Keratinocyte (primary cell): ENCODE results near the gene UBE2O. TPM values are rescaled to one million over a fixed set of nuclear protein-coding genes. Genes with fewer than 3 reads are reported as not detected.

ENCODE experiments used
- DNase-seq: peaks from one replicate; pipeline ENCODE4 v3.0.0-alpha.2; 2011; ENCODE audit warnings: low read depth, missing footprints, low spot score
- FAIRE-seq: peaks from 2 replicates; lab custom pipeline; 2011; peaks lifted over from hg19 to GRCh38; lab: Jason Lieb, UNC
- H2AFZ ChIP-seq: 2 replicates; pipeline ENCODE4 v1.6.0; 2012; ENCODE audit warnings: low read length, control low read depth, inconsistent platforms; ENCODE audit not compliant: control insufficient read depth
- H3K27ac ChIP-seq: 2 replicates; pipeline ENCODE4 v1.5.1; 2011; ENCODE audit warnings: low read length; ENCODE audit not compliant: control insufficient read depth, insufficient read depth
- H3K27me3 ChIP-seq: 3 replicates; pipeline ENCODE4 v1.6.0; 2011; ENCODE audit warnings: low read length; ENCODE audit not compliant: control insufficient read depth, insufficient read depth; ENCODE audit errors: extremely low read depth
- H3K36me3 ChIP-seq, 2 experiments: 2 replicates in 1 of 2; 3 replicates in 1 of 2; pipeline ENCODE4 v1.5.1; 2011; ENCODE audit warnings: low read length in 2 of 2, mild to moderate bottlenecking in 1 of 2; ENCODE audit not compliant: control insufficient read depth in 2 of 2, insufficient read depth in 2 of 2; ENCODE audit errors: extremely low read depth in 1 of 2
- H3K4me1 ChIP-seq: 3 replicates; pipeline ENCODE4 v1.5.1; 2011; ENCODE audit warnings: low read length; ENCODE audit not compliant: control insufficient read depth, insufficient read depth; ENCODE audit errors: extremely low read depth
- H3K4me2 ChIP-seq: 3 replicates; pipeline ENCODE4 v1.6.0; 2011; ENCODE audit warnings: low read depth, low read length; ENCODE audit not compliant: control insufficient read depth, insufficient read depth; ENCODE audit errors: extremely low read depth
- H3K4me3 ChIP-seq, 3 experiments: fragments of 200-600 bp in 1 of 3; sonication (generic) in 1 of 3; 2 replicates in 2 of 3; 3 replicates in 1 of 3; pipeline ENCODE4 v1.5.1; 2011 to 2016; ENCODE audit warnings: low read length in 3 of 3, mild to moderate bottlenecking in 3 of 3, control low read depth in 2 of 3, inconsistent platforms in 1 of 3, low read depth in 1 of 3, mixed read lengths in 1 of 3, mixed run types in 1 of 3, moderate library complexity in 1 of 3; ENCODE audit not compliant: control insufficient read depth in 2 of 3, insufficient read depth in 2 of 3; ENCODE audit errors: extremely low read depth in 1 of 3
- H3K79me2 ChIP-seq: 2 replicates; pipeline ENCODE4 v1.6.0; 2012; ENCODE audit warnings: low read length; ENCODE audit not compliant: control insufficient read depth, insufficient read depth
- H3K9ac ChIP-seq: 3 replicates; pipeline ENCODE4 v1.6.0; 2011; ENCODE audit warnings: low read length; ENCODE audit not compliant: control insufficient read depth, insufficient read depth; ENCODE audit errors: extremely low read depth
- H3K9me1 ChIP-seq: 3 replicates; pipeline ENCODE4 v1.6.0; 2011; ENCODE audit warnings: low read length; ENCODE audit not compliant: control insufficient read depth, insufficient read depth; ENCODE audit errors: extremely low read depth
- H3K9me3 ChIP-seq: 2 replicates; pipeline ENCODE4 v1.5.1; 2012; ENCODE audit warnings: low read depth, low read length; ENCODE audit not compliant: control insufficient read depth
- H4K20me1 ChIP-seq: 3 replicates; pipeline ENCODE4 v1.6.0; 2011; ENCODE audit warnings: low read length; ENCODE audit not compliant: control insufficient read depth, insufficient read depth; ENCODE audit errors: extremely low read depth
- CTCF ChIP-seq, 3 experiments: IDR thresholded peaks in 1 of 3; conservative IDR thresholded peaks in 1 of 3; optimal IDR thresholded peaks in 1 of 3; 2 replicates in 2 of 3; 3 replicates in 1 of 3; pipeline versions ENCODE3 to v1.5.1; 2011; ENCODE audit warnings: low read length in 3 of 3, mild to moderate bottlenecking in 3 of 3, moderate library complexity in 2 of 3, control low read depth in 1 of 3, inconsistent platforms in 1 of 3; ENCODE audit not compliant: insufficient read depth in 2 of 3; ENCODE audit errors: extremely low read depth in 1 of 3
- EZH2 ChIP-seq: IDR thresholded peaks from one replicate; pipeline ENCODE4 v1.6.1; 2012; ENCODE audit warnings: inconsistent platforms, mild to moderate bottlenecking, low read length, moderate library complexity
- dilution Hi-C: fragments of 300-500 bp; cut with MboI; formaldehyde crosslinking; loops from one replicate; pipeline ENCODE4 v1.7.0; 2020; ENCODE audit warnings: low sequenced_read_pairs; ENCODE audit not compliant: extremely low pct_ligation_motif_present
- polyA plus RNA-seq, 5 experiments: library from polyadenylated mRNA; depleted of rRNA in 3 of 5; stranded (reverse) in 3 of 5; stranded (forward) in 1 of 5; unstranded in 1 of 5; fragments of >200 nt; gene quantifications; 1 replicate in 1 of 5; 2 replicates in 3 of 5; 3 replicates in 1 of 5; pipeline versions ENCODE4 v1.2.1 to v1.2.3, GENCODE V29; 2011 to 2012; ENCODE audit warnings: missing spikeins in 2 of 5, low read depth in 1 of 5, low replicate concordance in 1 of 5

Gene UBE2O
- polyA plus RNA-seq, 1 donor (not counting 4 experiments of a cell fraction or from before 2014, with no cell fraction given): 10.9 TPM

- Histone ChIP-seq H3K9ac (no peak overlapping the region), H3K27me3 (peaks cover 9% of the 10 kb centered on the region), H3K36me3 (no peaks in the 10 kb centered on the region), H3K4me2 (no peak overlapping the region), H3K9me1 (no peaks in the 10 kb centered on the region), H3K27ac (no peak overlapping the region), H3K79me2 (no peaks in the 10 kb centered on the region), H3K4me3 (no peak overlapping the region), H2AFZ (no peak overlapping the region), H3K9me3 (no peaks in the 10 kb centered on the region), H3K4me1 (no peaks in the 10 kb centered on the region), H4K20me1 (no peaks in the 10 kb centered on the region)
- DNase-seq (no peak), FAIRE-seq (no peak)
- dilution Hi-C loops: no loop called here
- TF ChIP-seq EZH2: no peak
- TF ChIP-seq CTCF (optimal IDR thresholded peaks at IDR 0.05 in 1 of 3, IDR thresholded peaks at IDR 0.05 in 1 of 3, conservative IDR thresholded peaks at IDR 0.05 in 1 of 3; ENCODE audit: extremely low read depth in 1 of 3, insufficient read depth in 2 of 3, low read length in 3 of 3): no peak
Observed at GRCh38 chr17:76461765-76462555, 9.0 kb upstream of the UBE2O start.

- Histone ChIP-seq H3K9ac (no peak overlapping the region), H2AFZ (no peak overlapping the region), H3K4me1 (no peaks in the 10 kb centered on the region), H3K4me3 (no peak overlapping the region), H3K27me3 (peaks cover 9% of the 10 kb centered on the region), H3K4me2 (no peak overlapping the region), H3K27ac (no peak overlapping the region), H3K9me1 (no peaks in the 10 kb centered on the region), H3K79me2 (no peaks in the 10 kb centered on the region), H3K36me3 (no peaks in the 10 kb centered on the region), H4K20me1 (no peaks in the 10 kb centered on the region), H3K9me3 (no peaks in the 10 kb centered on the region)
- DNase-seq (no peak), FAIRE-seq (no peak)
- TF ChIP-seq EZH2: no peak
- no peak for TF ChIP-seq CTCF (optimal IDR thresholded peaks at IDR 0.05 in 1 of 3, IDR thresholded peaks at IDR 0.05 in 1 of 3, conservative IDR thresholded peaks at IDR 0.05 in 1 of 3; ENCODE audit: extremely low read depth in 1 of 3, insufficient read depth in 2 of 3, low read length in 3 of 3)
- dilution Hi-C loops: no loop called here
Observed at GRCh38 chr17:76459674-76460073, 6.7 kb upstream of the UBE2O start.
